HFF-Myc (cell line): ENCODE measurements around the gene CFAP92.
"Not testable (repeated sequence)": the region's sequence is repeated elsewhere in the genome, so short reads cannot be mapped to it uniquely, and the experiment has no call there.

Experiments
- DNase-seq: peaks from one replicate; pipeline ENCODE4 v3.0.0-alpha.2; 2011; ENCODE audit warnings: low read depth; ENCODE audit errors: extremely low read depth
- H3K4me3 ChIP-seq: replicated peaks from 2 replicates; pipeline ENCODE4 v1.5.1; 2011; ENCODE audit warnings: low read depth, mild to moderate bottlenecking, control low read depth, low read length
- TF ChIP-seq, protein P1 (sequence below): IDR thresholded peaks from 2 replicates; pipeline ENCODE4 v1.5.1; 2012; ENCODE audit warnings: mild to moderate bottlenecking, low read depth, low read length, control low read depth; ENCODE audit errors: missing control alignments

Gene CFAP92

DNA sequence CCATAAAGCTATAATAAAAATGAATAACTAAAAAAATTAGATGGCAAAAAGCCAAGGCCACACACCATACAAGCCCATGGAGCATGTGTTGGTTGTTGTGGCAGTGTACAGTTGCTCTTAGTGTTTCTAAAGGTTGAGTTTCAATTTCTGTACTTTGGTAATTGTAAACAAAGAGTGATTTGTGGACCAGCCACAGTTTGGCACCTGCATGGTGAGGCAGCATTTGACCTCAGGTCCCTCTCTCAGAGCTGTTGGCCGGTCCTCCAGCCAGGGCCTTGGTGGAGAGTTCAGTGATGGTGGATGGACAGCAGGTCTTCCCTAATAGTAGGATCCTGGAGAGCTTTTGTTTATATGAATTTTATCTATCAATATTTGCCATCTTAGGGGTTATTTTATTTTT lies 108.9 kb downstream of the CFAP92 start:
- DNase-seq = no peak
- TF ChIP-seq, protein P1, sequence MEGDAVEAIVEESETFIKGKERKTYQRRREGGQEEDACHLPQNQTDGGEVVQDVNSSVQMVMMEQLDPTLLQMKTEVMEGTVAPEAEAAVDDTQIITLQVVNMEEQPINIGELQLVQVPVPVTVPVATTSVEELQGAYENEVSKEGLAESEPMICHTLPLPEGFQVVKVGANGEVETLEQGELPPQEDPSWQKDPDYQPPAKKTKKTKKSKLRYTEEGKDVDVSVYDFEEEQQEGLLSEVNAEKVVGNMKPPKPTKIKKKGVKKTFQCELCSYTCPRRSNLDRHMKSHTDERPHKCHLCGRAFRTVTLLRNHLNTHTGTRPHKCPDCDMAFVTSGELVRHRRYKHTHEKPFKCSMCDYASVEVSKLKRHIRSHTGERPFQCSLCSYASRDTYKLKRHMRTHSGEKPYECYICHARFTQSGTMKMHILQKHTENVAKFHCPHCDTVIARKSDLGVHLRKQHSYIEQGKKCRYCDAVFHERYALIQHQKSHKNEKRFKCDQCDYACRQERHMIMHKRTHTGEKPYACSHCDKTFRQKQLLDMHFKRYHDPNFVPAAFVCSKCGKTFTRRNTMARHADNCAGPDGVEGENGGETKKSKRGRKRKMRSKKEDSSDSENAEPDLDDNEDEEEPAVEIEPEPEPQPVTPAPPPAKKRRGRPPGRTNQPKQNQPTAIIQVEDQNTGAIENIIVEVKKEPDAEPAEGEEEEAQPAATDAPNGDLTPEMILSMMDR = no peak
- H3K4me3 ChIP-seq = no peak overlapping the region

DNA sequence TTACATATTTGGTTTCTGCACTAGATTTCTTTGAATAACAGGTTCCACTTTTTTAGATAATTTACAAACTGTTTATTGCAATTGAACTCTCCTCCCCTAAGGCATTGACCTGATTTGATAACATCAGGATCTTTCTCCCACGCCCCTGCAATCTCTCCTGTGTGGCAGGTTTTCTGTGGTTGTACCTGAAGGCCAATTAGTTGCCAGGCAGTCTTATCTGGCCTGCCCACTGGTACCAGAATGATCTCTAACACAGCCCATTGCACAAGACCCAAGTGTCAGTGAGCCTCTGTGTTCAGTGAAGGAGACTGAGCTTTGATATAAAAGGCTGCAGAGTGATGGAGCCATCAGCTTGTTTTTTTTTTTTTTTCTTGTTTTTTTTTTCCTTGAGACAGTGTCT lies 111.2 kb downstream of the CFAP92 start:
- TF ChIP-seq, protein P1 = no peak
- no peak overlapping the region for H3K4me3 ChIP-seq
- DNase-seq = no peak

DNA sequence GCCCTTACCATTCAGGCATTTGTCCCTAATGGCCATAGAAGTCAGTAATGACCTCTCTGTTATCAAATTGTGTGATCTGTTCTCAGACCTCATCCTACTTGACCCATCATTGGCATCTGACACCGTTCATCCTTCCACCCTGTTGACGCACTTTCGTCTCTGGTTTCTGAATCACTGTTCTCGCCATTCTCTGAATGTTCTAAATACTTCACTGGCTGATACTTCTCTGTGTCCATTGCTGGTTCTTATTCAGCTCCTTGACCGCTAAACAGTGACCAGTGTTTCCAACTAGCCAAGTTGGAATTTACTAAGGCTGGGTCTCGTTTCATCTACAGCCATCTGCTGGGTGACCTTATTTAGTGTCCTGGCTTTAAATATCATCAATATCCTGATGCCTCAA lies 112.3 kb downstream of the CFAP92 start:
- TF ChIP-seq, protein P1 = no peak
- DNase-seq = no peak
- no peak overlapping the region for H3K4me3 ChIP-seq

DNA sequence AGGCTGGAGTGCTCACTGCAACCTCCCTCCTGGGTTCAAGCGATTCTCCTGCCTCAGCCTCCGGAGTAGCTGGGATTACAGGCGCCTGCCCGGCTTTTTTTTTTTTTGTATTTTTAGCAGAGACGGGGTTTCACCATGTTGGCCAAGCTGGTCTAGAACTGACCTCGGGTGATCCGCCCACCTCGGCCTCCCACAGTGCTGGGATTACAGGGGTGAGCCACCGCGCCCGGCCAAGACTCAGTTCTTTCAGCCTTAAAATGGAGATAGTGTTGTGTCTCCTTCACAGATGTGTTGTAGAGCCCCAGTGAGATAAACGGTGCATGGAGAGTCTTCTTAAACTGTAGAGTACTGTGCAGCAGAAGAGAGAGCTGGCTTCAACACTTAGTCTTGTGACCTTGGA lies 113.4 kb downstream of the CFAP92 start:
- H3K4me3 ChIP-seq = peak overlapping the region; percentile 81
- not testable (repeated sequence) for DNase-seq

DNA sequence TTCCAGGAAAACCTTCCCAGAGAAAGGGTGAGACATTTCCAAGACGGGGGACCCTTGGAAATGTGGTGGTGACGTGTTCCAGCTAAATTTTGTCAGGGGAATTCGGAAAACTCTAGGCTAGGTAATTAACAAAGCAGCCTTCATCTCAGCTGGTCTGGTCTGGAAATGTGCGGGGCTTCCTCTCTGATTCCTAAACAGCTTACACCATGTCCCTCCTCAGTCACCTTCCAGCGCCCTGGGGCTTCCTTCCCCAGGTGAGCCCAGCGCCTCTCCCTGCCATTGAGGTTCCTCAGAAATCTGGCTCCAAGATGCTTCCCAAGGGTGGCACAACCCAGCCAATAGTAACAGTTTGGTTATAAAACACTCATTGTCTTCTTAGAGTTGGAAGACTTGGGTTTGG lies 113.9 kb downstream of the CFAP92 start:
- no peak for DNase-seq
- TF ChIP-seq, protein P1 = no peak
- peak overlapping the region; percentile 81 for H3K4me3 ChIP-seq

DNA sequence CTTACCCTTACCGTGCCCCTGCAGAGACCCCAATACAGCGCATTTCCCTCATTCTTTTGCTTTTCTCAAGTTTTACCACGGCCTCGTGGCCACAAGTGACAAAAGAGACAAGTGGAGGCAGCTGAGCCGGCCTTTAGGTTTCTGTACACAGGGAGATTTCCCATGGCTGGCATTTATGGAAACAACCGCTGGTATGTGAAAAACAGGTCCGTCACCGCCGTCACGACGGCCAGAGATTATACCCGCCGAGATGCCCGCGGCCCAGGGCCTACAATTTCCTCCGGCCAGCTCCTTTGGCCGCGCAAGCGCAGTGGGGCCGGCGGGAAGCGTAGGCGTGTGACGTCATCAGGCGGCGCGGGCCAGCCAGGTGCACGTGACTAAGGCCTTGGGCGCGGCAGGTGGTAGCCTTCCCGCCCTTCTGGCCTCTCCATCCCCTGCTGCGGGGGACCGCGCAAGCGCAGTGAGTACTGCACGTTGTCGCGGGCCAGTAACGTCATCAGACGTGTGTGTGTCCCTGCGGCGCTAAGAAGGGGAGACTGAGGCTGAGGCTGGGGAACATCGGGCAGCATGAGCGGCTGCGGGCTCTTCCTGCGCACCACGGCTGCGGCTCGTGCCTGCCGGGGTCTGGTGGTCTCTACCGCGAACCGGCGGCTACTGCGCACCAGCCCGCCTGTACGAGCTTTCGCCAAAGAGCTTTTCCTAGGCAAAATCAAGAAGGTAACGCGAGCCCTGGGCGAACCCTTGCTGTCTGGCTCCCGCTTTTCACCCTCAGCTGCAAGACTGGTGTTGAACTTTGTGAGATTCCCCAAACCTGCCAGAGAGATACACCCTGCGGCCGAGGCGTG lies 114.5 kb downstream of the CFAP92 start, which contains the start of gene ACAD9:
Gene ACAD9, plus strand, starts transcription at position 496 of the 845 bp plus-strand sequence. Its CDS starts 72 bp downstream, at position 568.
- TF ChIP-seq, protein P1 = no peak
- H3K4me3 ChIP-seq = peak within 1 kb of the TSS; percentile 81
- DNase-seq = peak; percentile 88

DNA sequence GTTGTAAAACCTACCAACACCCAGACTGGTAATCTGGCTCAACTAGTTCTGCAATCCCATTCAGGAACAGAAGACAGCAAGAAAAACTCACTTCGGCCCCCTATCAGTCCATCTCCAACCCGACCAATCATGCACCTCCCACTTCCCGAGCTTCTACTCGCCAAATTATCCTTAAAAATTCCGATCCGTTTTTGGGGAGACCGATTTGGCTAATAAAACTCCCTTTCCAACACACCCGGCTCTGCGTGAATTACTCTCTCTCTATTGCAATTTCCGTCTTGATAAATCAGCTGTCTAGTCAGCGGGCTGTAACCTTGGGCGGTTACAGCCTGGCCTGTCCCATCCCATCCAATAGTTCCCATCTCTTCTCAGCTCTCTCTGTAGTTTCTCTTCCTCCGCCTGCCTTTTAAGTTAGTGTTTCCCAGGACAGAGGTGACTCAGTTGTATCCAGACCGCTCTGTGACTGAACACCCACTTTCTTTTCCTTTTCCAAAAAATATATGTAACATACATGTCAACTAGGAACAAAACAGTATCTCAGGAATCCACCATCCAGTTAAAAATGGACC lies 115.2 kb downstream of the CFAP92 start:
- TF ChIP-seq, protein P1 = no peak
- no peak for DNase-seq
- peak overlapping the region; percentile 81 for H3K4me3 ChIP-seq
